ENCODE data around the gene GPR12.
"Not testable (repeated sequence)": the region's sequence is repeated elsewhere in the genome, so short reads cannot be mapped to it uniquely, and the experiment has no call there.

The GPR12 gene

GRCh38 chr13:26747706-26748105, 12.9 kb downstream of the GPR12 start:
- H3K27ac ChIP-seq: no peak overlapping the region
- no peak for TF ChIP-seq CTCF (IDR thresholded peaks at IDR 0.05)
- TF ChIP-seq ZFX (IDR thresholded peaks at IDR 0.05; ENCODE audit: borderline replicate concordance): no peak

GRCh38 chr13:26743971-26744370, 16.6 kb downstream of the GPR12 start:
- no peak for TF ChIP-seq ZFX (IDR thresholded peaks at IDR 0.05; ENCODE audit: borderline replicate concordance)
- TF ChIP-seq CTCF (IDR thresholded peaks at IDR 0.05): no peak
- H3K27ac ChIP-seq: no peak overlapping the region

- TF ChIP-seq ZFX (IDR thresholded peaks at IDR 0.05; ENCODE audit: borderline replicate concordance): no peak
- no peak for TF ChIP-seq CTCF (IDR thresholded peaks at IDR 0.05)
- H3K27ac ChIP-seq: no peak overlapping the region
These were observed 17.8 kb downstream of the GPR12 start for GRCh38 chr13:26742691-26743358.

- TF ChIP-seq CTCF (IDR thresholded peaks at IDR 0.05) (no peak), ZFX (IDR thresholded peaks at IDR 0.05; ENCODE audit: borderline replicate concordance) (no peak)
- no peak overlapping the region for H3K27ac ChIP-seq
These were observed 24.9 kb downstream of the GPR12 start for GRCh38 chr13:26735677-26736076.

- TF ChIP-seq CTCF (IDR thresholded peaks at IDR 0.05) (no peak), ZFX (IDR thresholded peaks at IDR 0.05; ENCODE audit: borderline replicate concordance) (no peak)
- H3K27ac ChIP-seq: no peak overlapping the region
These were observed 33.0 kb downstream of the GPR12 start for GRCh38 chr13:26727633-26728032.

- no peak overlapping the region for H3K27ac ChIP-seq
- TF ChIP-seq CTCF (IDR thresholded peaks at IDR 0.05): no peak
- no peak for TF ChIP-seq ZFX (IDR thresholded peaks at IDR 0.05; ENCODE audit: borderline replicate concordance)
These were observed 33.5 kb downstream of the GPR12 start for GRCh38 chr13:26727122-26727521.

GRCh38 chr13:26726684-26727083, 33.9 kb downstream of the GPR12 start:
- no peak overlapping the region for H3K27ac ChIP-seq
- TF ChIP-seq ZFX (IDR thresholded peaks at IDR 0.05; ENCODE audit: borderline replicate concordance) (no peak), CTCF (IDR thresholded peaks at IDR 0.05) (no peak)

- H3K27ac ChIP-seq: not testable (repeated sequence)
These were observed 37.0 kb downstream of the GPR12 start for GRCh38 chr13:26723620-26724019.

Data from 22Rv1 (cell line).